Tibial nerve (tissue), 4 donors: ENCODE measurements around the gene GJB1.

Experiments
- EP300 ChIP-seq, 2 donors: sonication (generic); formaldehyde crosslinking; IDR thresholded peaks; one replicate each; pipeline ENCODE4 v1.6.1; 2017; ENCODE audit warnings: antibody characterized with exemption in 2 of 2, mild to moderate bottlenecking in 1 of 2
- POLR2A ChIP-seq, 2 donors: fragments of 450-650 bp; IDR thresholded peaks; one replicate each; pipeline ENCODE4 v1.6.1; 2017; ENCODE audit warnings: antibody characterized with exemption in 2 of 2, mild to moderate bottlenecking in 2 of 2, moderate library complexity in 2 of 2
- TF ChIP-seq, protein P1 (sequence below), 5 experiments: fragments of 200-600 bp in 3 of 5; fragments of 450-650 bp in 2 of 5; sonication (generic) in 3 of 5; IDR thresholded peaks; one replicate each; pipeline ENCODE4 v1.5.1; 2016 to 2019; ENCODE audit warnings: antibody characterized with exemption in 5 of 5, mild to moderate bottlenecking in 3 of 5, moderate library complexity in 2 of 5

- TF ChIP-seq POLR2A (IDR thresholded peaks at IDR 0.05) (no peak), EP300 (IDR thresholded peaks at IDR 0.05) (no peak)
- TF ChIP-seq, protein P1, sequence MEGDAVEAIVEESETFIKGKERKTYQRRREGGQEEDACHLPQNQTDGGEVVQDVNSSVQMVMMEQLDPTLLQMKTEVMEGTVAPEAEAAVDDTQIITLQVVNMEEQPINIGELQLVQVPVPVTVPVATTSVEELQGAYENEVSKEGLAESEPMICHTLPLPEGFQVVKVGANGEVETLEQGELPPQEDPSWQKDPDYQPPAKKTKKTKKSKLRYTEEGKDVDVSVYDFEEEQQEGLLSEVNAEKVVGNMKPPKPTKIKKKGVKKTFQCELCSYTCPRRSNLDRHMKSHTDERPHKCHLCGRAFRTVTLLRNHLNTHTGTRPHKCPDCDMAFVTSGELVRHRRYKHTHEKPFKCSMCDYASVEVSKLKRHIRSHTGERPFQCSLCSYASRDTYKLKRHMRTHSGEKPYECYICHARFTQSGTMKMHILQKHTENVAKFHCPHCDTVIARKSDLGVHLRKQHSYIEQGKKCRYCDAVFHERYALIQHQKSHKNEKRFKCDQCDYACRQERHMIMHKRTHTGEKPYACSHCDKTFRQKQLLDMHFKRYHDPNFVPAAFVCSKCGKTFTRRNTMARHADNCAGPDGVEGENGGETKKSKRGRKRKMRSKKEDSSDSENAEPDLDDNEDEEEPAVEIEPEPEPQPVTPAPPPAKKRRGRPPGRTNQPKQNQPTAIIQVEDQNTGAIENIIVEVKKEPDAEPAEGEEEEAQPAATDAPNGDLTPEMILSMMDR (IDR thresholded peaks at IDR 0.05), result no peak
Measured at GRCh38 chrX:71239781-71240180, 16.8 kb downstream of the GJB1 start.
